HepG2 (cell line): ENCODE results near the gene SFT2D1. TPM values are rescaled to one million over a fixed set of nuclear protein-coding genes. Genes with fewer than 3 reads are reported as not detected.

Experiments used
- ATAC-seq: fragments of 200-7000 bp; cut with Tn5 transposase; 3 replicates; pipeline ENCODE4 v1.9.1; 2020; ENCODE audit warnings: mild to moderate bottlenecking, moderate library complexity
- BruUV-seq: library from RNA; stranded (reverse); fragments of 400-500 nt; replicated peaks from 2 replicates; lab custom pipeline; 2021; lab: Mats Ljungman, UMichigan
- CTCF ChIA-PET: fragments of 300-600 bp; formaldehyde crosslinking; extraction: SDS; loops from one replicate; lab custom pipeline; 2021; ENCODE audit warnings: low total read pairs, inconsistent platforms, low intra/inter-chr PET ratio; lab: Yijun Ruan, JAX
- POLR2A ChIA-PET: fragments of 350-600 bp; sonication (Branson Sonifier 250); formaldehyde crosslinking; loops from one replicate; lab custom pipeline; 2020; ENCODE audit warnings: antibody characterized with exemption, inconsistent platforms; lab: Yijun Ruan, JAX
- DNase-seq: peaks from one replicate; pipeline ENCODE4 v3.0.0-alpha.2; 2015; ENCODE audit warnings: low spot score
- FAIRE-seq: peaks from 3 replicates; lab custom pipeline; 2011; peaks lifted over from hg19 to GRCh38; lab: Jason Lieb, UNC
- H2AFZ ChIP-seq: one replicate; pipeline ENCODE4 v1.6.1; 2011; ENCODE audit warnings: low read length, inconsistent platforms
- H3K27ac ChIP-seq: fragments of 300-600 bp; 3 replicates; pipeline ENCODE4 v1.8.0; 2011; ENCODE audit warnings: mixed run types, mild to moderate bottlenecking, mixed read lengths, low read length, inconsistent platforms; ENCODE audit not compliant: insufficient read depth; ENCODE audit errors: extremely low read length
- H3K27me3 ChIP-seq, 2 experiments: fragments of 200-600 bp in 1 of 2; 2 replicates in 1 of 2; 3 replicates in 1 of 2; pipeline versions ENCODE4 v1.6.0 to v1.8.0; 2011; ENCODE audit warnings: low read length in 2 of 2, mild to moderate bottlenecking in 2 of 2, moderate library complexity in 2 of 2, inconsistent platforms in 1 of 2; ENCODE audit not compliant: insufficient read depth in 2 of 2, control insufficient read depth in 1 of 2
- H3K36me3 ChIP-seq, 2 experiments: fragments of 200-600 bp in 1 of 2; replicated peaks in 1 of 2; 2 replicates in 1 of 2; 3 replicates in 1 of 2; pipeline versions ENCODE4 v1.5.1 to v1.8.0; 2011; ENCODE audit warnings: low read length in 2 of 2, inconsistent platforms in 1 of 2; ENCODE audit not compliant: insufficient read depth in 2 of 2, control insufficient read depth in 1 of 2
- H3K4me1 ChIP-seq: 2 replicates; pipeline ENCODE4 v1.5.1; 2012; ENCODE audit warnings: low read length, inconsistent platforms; ENCODE audit not compliant: insufficient read depth
- H3K4me2 ChIP-seq: 2 replicates; pipeline ENCODE4 v1.6.0; 2011; ENCODE audit warnings: low read depth, low read length, inconsistent platforms
- H3K4me3 ChIP-seq, 3 experiments: fragments of 200-600 bp in 1 of 3; sonication (generic), shearing (Covaris generic) in 1 of 3; replicated peaks in 1 of 3; 2 replicates each; pipeline ENCODE4 v1.5.1; 2011 to 2016; ENCODE audit warnings: low read length in 3 of 3, inconsistent platforms in 2 of 3, low read depth in 2 of 3, mild to moderate bottlenecking in 2 of 3, control low read depth in 1 of 3, mixed read lengths in 1 of 3; ENCODE audit not compliant: insufficient read depth in 1 of 3
- H3K79me2 ChIP-seq: one replicate; pipeline ENCODE4 v1.6.1; 2011; ENCODE audit warnings: low read length, inconsistent platforms; ENCODE audit not compliant: insufficient read depth
- H3K9ac ChIP-seq: 2 replicates; pipeline ENCODE4 v1.6.0; 2011; ENCODE audit warnings: mild to moderate bottlenecking, low read depth, low read length, inconsistent platforms; ENCODE audit not compliant: insufficient read depth
- H3K9me3 ChIP-seq: 2 replicates; pipeline ENCODE4 v1.5.1; 2012; ENCODE audit warnings: mild to moderate bottlenecking, low read length
- H4K20me1 ChIP-seq: 2 replicates; pipeline ENCODE4 v1.6.0; 2011; ENCODE audit warnings: inconsistent platforms, mild to moderate bottlenecking, low read length, moderate library complexity; ENCODE audit not compliant: insufficient read depth
- ELF3 ChIP-seq: IDR thresholded peaks from 2 replicates; pipeline ENCODE4 v1.6.1; 2016; ENCODE audit warnings: missing genetic modification reagents, missing compliant biosample characterization
- FOSL2 ChIP-seq: sonication (generic); formaldehyde crosslinking; IDR thresholded peaks from 2 replicates; pipeline ENCODE4 v1.4.0; 2020; ENCODE audit warnings: missing genetic modification reagents
- FUBP1 ChIP-seq: sonication (generic); formaldehyde crosslinking; IDR thresholded peaks from 2 replicates; pipeline ENCODE4 v1.5.1; 2020; ENCODE audit warnings: missing genetic modification reagents, mild to moderate bottlenecking, borderline replicate concordance
- HNF4G ChIP-seq, 2 experiments: sonication (generic) in 1 of 2; formaldehyde crosslinking in 1 of 2; IDR thresholded peaks; 2 replicates each; pipeline versions ENCODE4 v1.4.0 to v1.6.1; 2011 to 2020; ENCODE audit warnings: borderline replicate concordance in 2 of 2, low read depth in 2 of 2, mild to moderate bottlenecking in 2 of 2, low read length in 1 of 2, missing genetic modification reagents in 1 of 2, moderate library complexity in 1 of 2
- MXI1 ChIP-seq: IDR thresholded peaks from 3 replicates; pipeline ENCODE4 v1.6.1; 2012; ENCODE audit warnings: low read depth, low read length, inconsistent platforms, borderline replicate concordance
- RELA ChIP-seq: sonication (generic); formaldehyde crosslinking; IDR thresholded peaks from 2 replicates; pipeline ENCODE4 v1.4.0; 2020; ENCODE audit warnings: missing genetic modification reagents
- REXO4 ChIP-seq: sonication (generic); formaldehyde crosslinking; IDR thresholded peaks from 2 replicates; pipeline ENCODE4 v1.8.0; 2022; ENCODE audit warnings: missing genetic modification reagents, mild to moderate bottlenecking, borderline replicate concordance
- SIX1 ChIP-seq: sonication (generic); formaldehyde crosslinking; IDR thresholded peaks from 2 replicates; pipeline ENCODE4 v1.4.0; 2020; ENCODE audit warnings: missing genetic modification reagents, borderline replicate concordance
- TP53 ChIP-seq: sonication (generic); formaldehyde crosslinking; conservative IDR thresholded peaks from 2 replicates; pipeline ENCODE4 v1.4.0; 2020; ENCODE audit warnings: missing genetic modification reagents
- ZNF414 ChIP-seq: sonication (generic); formaldehyde crosslinking; IDR thresholded peaks from 2 replicates; pipeline ENCODE4 v1.5.0; 2020; ENCODE audit warnings: missing genetic modification reagents
- ZNF652 ChIP-seq: IDR thresholded peaks from 2 replicates; pipeline ENCODE4 v1.6.1; 2016; ENCODE audit warnings: low read depth, borderline replicate concordance
- ZSCAN5A ChIP-seq: sonication (generic); formaldehyde crosslinking; IDR thresholded peaks from 2 replicates; pipeline ENCODE4 v1.8.0; 2022; ENCODE audit warnings: mild to moderate bottlenecking, missing genetic modification reagents, borderline replicate concordance
- ZXDC ChIP-seq: sonication (generic); formaldehyde crosslinking; IDR thresholded peaks from 2 replicates; pipeline ENCODE4 v1.5.0; 2020; ENCODE audit warnings: mild to moderate bottlenecking, missing genetic modification reagents
- WGBS: methylation state at CpG from one replicate; pipeline ENCODE4 v1.1.6; 2017; ENCODE audit warnings: low lambda C conversion rate; 5-methylcytosine and 5-hydroxymethylcytosine counted together
- in situ Hi-C: cut with HindIII; loops from 2 replicates; pipeline ENCODE4 v1.10.0; 2017; ENCODE audit warnings: low pct_unique_long_range_greater_than_20kb; ENCODE audit not compliant: extremely low pct_ligation_motif_present
- intact Hi-C: fragments of 100-400 bp; cut with micrococcal nuclease; formaldehyde crosslinking; loops from one replicate; pipeline ENCODE4 v1.10.0; 2022; ENCODE audit not compliant: unreplicated experiment
- polyA plus RNA-seq, 8 experiments: library from polyadenylated mRNA; depleted of rRNA in 3 of 8; stranded (reverse) in 7 of 8; unstranded in 1 of 8; fragments of >200 nt; fragmentation: Illumina TruSeq in 4 of 8; extraction: Trizol in 4 of 8; gene quantifications; 2 replicates each; pipeline versions ENCODE4 v1.2.1 to v1.2.3, GENCODE V29; 2011 to 2016; ENCODE audit warnings: low read depth in 4 of 8, missing spikeins in 1 of 8, mixed read lengths in 1 of 8; ENCODE audit not compliant: insufficient read depth in 1 of 8
- total RNA-seq, 5 experiments: library from RNA; depleted of rRNA; stranded (reverse); fragments of >200 nt; fragmentation: Illumina TruSeq; extraction: Trizol; gene quantifications; 2 replicates each; pipeline ENCODE4 v1.2.3, GENCODE V29; 2016; ENCODE audit warnings: low read depth in 1 of 5

The SFT2D1 gene
- total and polyA plus RNA-seq, 2 of the 13 experiments (the other 11 are each of a cell fraction or from before 2014, with no cell fraction given) = 115 to 147 TPM

GRCh38 chr6:166346965-166347364, 4.6 kb upstream of the SFT2D1 start (continued):
- no peak for TF ChIP-seq ELF3 (CRISPR knock-in tag)
- no peak for TF ChIP-seq ZSCAN5A (CRISPR knock-in tag)
- no peak for TF ChIP-seq REXO4 (CRISPR knock-in tag)

- CTCF ChIA-PET = no interaction called here
- POLR2A ChIA-PET = no interaction called here
- WGBS = 81% methylated on average over 3 of the region's 3 CpGs
- peaks cover 12% of the 10 kb centered on the region; the same call in 1 of the 2 replicates for H3K9me3 ChIP-seq
- FAIRE-seq = no peak
- H3K4me3 ChIP-seq = no peak overlapping the region
- H2AFZ ChIP-seq = no peak overlapping the region
- no peaks in the 10 kb centered on the region for H3K36me3 ChIP-seq
- BruUV-seq = no TSS peak
- H4K20me1 ChIP-seq = peaks cover 2% of the 10 kb centered on the region; the same call in 1 of the 2 replicates
- H3K27me3 ChIP-seq = no peaks in the 10 kb centered on the region; a peak in 1 of 5 replicates
- H3K4me1 ChIP-seq = peaks cover 78% of the 10 kb centered on the region
- no peak for ATAC-seq
- no peak for TF ChIP-seq ZXDC (CRISPR knock-in tag)
- TF ChIP-seq MXI1 = no peak
- TF ChIP-seq FOSL2 = peak; percentile 46; the same call in 1 of the 2 replicates
- no peak for TF ChIP-seq FUBP1
- TF ChIP-seq TP53 (CRISPR knock-in tag) = no peak
- peak; percentile 6; the same call in 1 of the 2 replicates for TF ChIP-seq HNF4G (IDR thresholded peaks at IDR 0.05; ENCODE audit: borderline replicate concordance, low read depth, low read length)
- TF ChIP-seq HNF4G (CRISPR knock-in tag; IDR thresholded peaks at IDR 0.05; ENCODE audit: borderline replicate concordance, low read depth) = no peak
- TF ChIP-seq SIX1 (CRISPR knock-in tag) = no peak
- peak; percentile 79 for TF ChIP-seq ZNF652
- no peak for TF ChIP-seq ZNF414 (CRISPR knock-in tag)
- no peak for TF ChIP-seq RELA
- TF ChIP-seq, all 625 proteins: peak for 3
- no peak overlapping the region for H3K4me2 ChIP-seq
- intact Hi-C loops = no loop called here
- DNase-seq = no peak
- in situ Hi-C loops = no loop called here
- peaks cover 18% of the 10 kb centered on the region for H3K79me2 ChIP-seq
- no peak overlapping the region for H3K9ac ChIP-seq
- no peak overlapping the region for H3K27ac ChIP-seq
Observed at GRCh38 chr6:166346449-166346848, 4.1 kb upstream of the SFT2D1 start.
